ENCODE data around the gene ZFC3H1.

Gene ZFC3H1

DNA sequence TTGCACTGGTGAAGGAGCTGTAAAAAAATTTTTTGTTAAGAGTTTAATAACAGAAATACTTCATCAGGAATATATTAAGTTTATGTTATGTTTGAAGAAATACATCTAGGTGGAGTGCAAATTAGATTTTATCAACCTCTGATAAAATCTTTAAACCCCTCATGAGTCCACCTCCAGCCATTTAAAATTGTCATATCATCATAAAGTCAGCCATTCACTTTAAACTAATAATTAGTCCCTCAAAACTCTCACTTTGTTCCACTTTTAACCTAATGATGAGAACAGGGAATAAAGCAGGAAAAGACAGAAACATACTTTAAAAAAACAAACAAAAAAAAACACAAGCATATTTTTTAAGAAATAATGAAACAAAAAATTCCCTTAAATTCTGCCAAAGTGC, 25.1 kb downstream of the ZFC3H1 start:
- no peak overlapping the region for H3K4me3 ChIP-seq (ENCODE audit: low read depth, low read length)
- TF ChIP-seq CTCF (IDR thresholded peaks at IDR 0.05; ENCODE audit: borderline replicate concordance, insufficient read depth, low read depth, low read length), result no peak

- peak; percentile 62 for TF ChIP-seq CTCF (IDR thresholded peaks at IDR 0.05; ENCODE audit: borderline replicate concordance, insufficient read depth, low read depth, low read length)
- no peak overlapping the region for H3K4me3 ChIP-seq (ENCODE audit: low read depth, low read length)
Measured at GRCh38 chr12:71636704-71637115, 26.9 kb downstream of the ZFC3H1 start.

GRCh38 chr12:71627438-71628002, 36.1 kb downstream of the ZFC3H1 start:
- no peak for TF ChIP-seq CTCF (IDR thresholded peaks at IDR 0.05; ENCODE audit: borderline replicate concordance, insufficient read depth, low read depth, low read length)

DNA sequence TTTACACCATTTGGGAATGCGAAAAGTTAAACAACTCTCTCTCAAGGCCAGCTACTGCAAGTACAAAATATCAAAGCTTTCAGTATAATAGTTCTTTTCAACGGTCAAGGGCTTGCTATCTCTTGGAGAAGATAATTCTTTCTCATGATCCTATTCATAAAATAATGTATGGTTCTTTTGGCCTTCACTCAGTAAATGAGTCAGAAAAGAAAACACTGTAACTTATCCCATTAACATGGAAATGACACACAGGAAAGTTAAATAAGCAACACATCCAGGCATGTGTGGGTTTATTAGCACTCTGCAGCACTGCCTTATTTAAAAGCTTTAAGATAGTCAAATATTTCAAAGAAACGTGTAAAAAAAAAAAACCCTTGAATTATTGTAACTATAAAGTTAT, 36.9 kb downstream of the ZFC3H1 start:
- TF ChIP-seq CTCF (IDR thresholded peaks at IDR 0.05; ENCODE audit: borderline replicate concordance, insufficient read depth, low read depth, low read length), result no peak
- no peak overlapping the region for H3K4me3 ChIP-seq (ENCODE audit: low read depth, low read length)

More at GRCh38 chr12:71627438-71628002, 36.1 kb downstream of the ZFC3H1 start:
- no peak overlapping the region for H3K4me3 ChIP-seq (ENCODE audit: low read depth, low read length)

GRCh38 chr12:71626098-71626497, 37.5 kb downstream of the ZFC3H1 start:
- no peak overlapping the region for H3K4me3 ChIP-seq (ENCODE audit: low read depth, low read length)
- no peak for TF ChIP-seq CTCF (IDR thresholded peaks at IDR 0.05; ENCODE audit: borderline replicate concordance, insufficient read depth, low read depth, low read length)

DNA sequence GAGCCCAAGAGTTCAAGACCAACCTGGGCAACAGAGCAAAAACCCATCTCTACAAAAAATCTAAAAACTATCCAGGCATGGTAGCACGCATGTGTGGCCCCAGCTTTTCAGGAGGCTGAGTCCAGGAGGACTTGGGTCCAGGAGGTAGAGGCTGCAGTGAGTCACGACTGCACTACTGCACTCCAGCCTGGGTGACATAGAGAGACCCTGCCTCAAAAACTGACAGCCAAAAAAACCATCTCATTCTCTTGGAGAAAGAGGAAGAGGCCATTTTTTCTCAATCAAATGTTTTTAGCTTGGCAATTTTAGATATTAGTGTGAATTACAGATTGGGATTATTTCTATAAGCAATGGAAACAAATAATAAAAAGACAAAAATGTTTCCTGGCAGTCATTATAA, 38.2 kb downstream of the ZFC3H1 start:
- H3K4me3 ChIP-seq (ENCODE audit: low read depth, low read length), result no peak overlapping the region
- no peak for TF ChIP-seq CTCF (IDR thresholded peaks at IDR 0.05; ENCODE audit: borderline replicate concordance, insufficient read depth, low read depth, low read length)

DNA sequence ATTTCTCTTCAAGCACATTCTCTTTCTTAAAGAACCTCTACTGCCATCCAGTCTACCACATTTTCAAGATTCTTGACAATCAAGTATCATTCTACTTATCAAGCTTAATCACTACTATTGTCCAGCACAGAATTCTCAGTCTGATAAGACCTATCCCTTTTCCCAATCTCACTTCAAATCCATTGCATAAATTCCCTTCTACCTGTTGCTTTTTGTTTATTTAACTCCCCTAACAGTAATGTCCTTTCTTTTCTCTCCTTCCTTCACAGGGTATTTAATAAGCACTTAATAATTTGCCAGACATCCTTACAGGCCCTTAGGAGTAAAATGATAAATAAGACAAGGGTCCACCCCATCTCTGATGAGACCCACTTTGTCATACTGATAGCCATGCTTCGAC, 41.7 kb downstream of the ZFC3H1 start:
- TF ChIP-seq CTCF (IDR thresholded peaks at IDR 0.05; ENCODE audit: borderline replicate concordance, insufficient read depth, low read depth, low read length), result no peak
- no peak overlapping the region for H3K4me3 ChIP-seq (ENCODE audit: low read depth, low read length)

All from GM12875 (cell line).